MM.1S (cell line): ENCODE results near the gene FKBP9.

Experiments used
- DNase-seq: peaks from one replicate; pipeline ENCODE4 v3.0.0-alpha.2; 2015
- H2AFZ ChIP-seq: fragments of 300-600 bp; sonication (generic); 2 replicates; pipeline ENCODE4 v1.6.0; 2016; ENCODE audit warnings: antibody characterized with exemption, low read length
- H3F3A ChIP-seq: fragments of 300-600 bp; sonication (generic); 2 replicates; pipeline ENCODE4 v1.6.1; 2016; ENCODE audit warnings: mild to moderate bottlenecking, antibody characterized with exemption, low read length, moderate library complexity, mixed read lengths; ENCODE audit not compliant: insufficient read depth
- H3K27ac ChIP-seq: fragments of 300-600 bp; sonication (generic); 2 replicates; pipeline ENCODE4 v1.5.1; 2016; ENCODE audit warnings: mild to moderate bottlenecking, low read length
- H3K27me3 ChIP-seq: fragments of 300-600 bp; sonication (generic); replicated peaks from 2 replicates; pipeline ENCODE4 v1.6.0; 2016; ENCODE audit warnings: low read length; ENCODE audit not compliant: insufficient read depth
- H3K36me3 ChIP-seq: fragments of 300-600 bp; sonication (generic); replicated peaks from 2 replicates; pipeline ENCODE4 v1.6.1; 2016; ENCODE audit warnings: mild to moderate bottlenecking, low read length, mixed read lengths; ENCODE audit not compliant: insufficient read depth
- H3K4me1 ChIP-seq: fragments of 300-600 bp; sonication (generic); 2 replicates; pipeline ENCODE4 v1.6.1; 2016; ENCODE audit warnings: low read length, mixed read lengths
- H3K4me2 ChIP-seq: fragments of 300-600 bp; sonication (generic); 2 replicates; pipeline ENCODE4 v1.6.0; 2016; ENCODE audit warnings: low read depth, low read length
- H3K4me3 ChIP-seq: fragments of 300-600 bp; sonication (generic); 2 replicates; pipeline ENCODE4 v1.5.1; 2016; ENCODE audit warnings: low read length, mixed read lengths
- H3K79me2 ChIP-seq: fragments of 300-600 bp; sonication (generic); 2 replicates; pipeline ENCODE4 v1.6.1; 2016; ENCODE audit warnings: mixed run types, low read length, mixed read lengths
- H3K9ac ChIP-seq: fragments of 300-600 bp; sonication (generic); 2 replicates; pipeline ENCODE4 v1.6.1; 2016; ENCODE audit warnings: low read length, mixed read lengths
- H3K9me2 ChIP-seq: fragments of 300-600 bp; sonication (generic); replicated peaks from 2 replicates; pipeline ENCODE4 v1.6.1; 2016; ENCODE audit warnings: mild to moderate bottlenecking, low read length, mixed read lengths; ENCODE audit not compliant: insufficient read depth
- H3K9me3 ChIP-seq: fragments of 300-600 bp; sonication (generic); replicated peaks from 2 replicates; pipeline ENCODE4 v1.6.1; 2016; ENCODE audit warnings: mild to moderate bottlenecking, low read length, mixed read lengths; ENCODE audit not compliant: insufficient read depth
- H4K20me1 ChIP-seq: fragments of 300-600 bp; sonication (generic); 2 replicates; pipeline ENCODE4 v1.6.1; 2016; ENCODE audit warnings: mild to moderate bottlenecking, low read length, moderate library complexity, mixed read lengths; ENCODE audit not compliant: insufficient read depth
- EZH2 ChIP-seq: fragments of 300-600 bp; sonication (generic); optimal IDR thresholded peaks from 2 replicates; pipeline ENCODE3; 2017; ENCODE audit warnings: low read depth, mild to moderate bottlenecking, antibody characterized with exemption, low read length, mixed read lengths
- EZH2phosphoT487 ChIP-seq: fragments of 300-600 bp; sonication (generic); IDR thresholded peaks from 2 replicates; pipeline ENCODE4 v1.6.1; 2018; ENCODE audit warnings: antibody characterized with exemption, low read length
- TF ChIP-seq, protein P1 (sequence below): fragments of 300-600 bp; sonication (generic); IDR thresholded peaks from 2 replicates; pipeline ENCODE4 v1.5.1; 2016; ENCODE audit warnings: antibody characterized with exemption, low read length, mixed read lengths

The FKBP9 gene

GRCh38 chr7:33024189-33024757 lies 67.0 kb downstream of the FKBP9 start:
- Histone ChIP-seq H3K4me2 (no peak overlapping the region), H3K4me3 (no peak overlapping the region), H3K79me2 (peaks cover 13% of the 10 kb centered on the region), H3K36me3 (no peaks in the 10 kb centered on the region; the same call in 1 of the 2 replicates), H3K9me2 (no peaks in the 10 kb centered on the region), H3K27me3 (no peaks in the 10 kb centered on the region), H3K4me1 (no peaks in the 10 kb centered on the region), H4K20me1 (no peaks in the 10 kb centered on the region), H3F3A (no peaks in the 10 kb centered on the region), H3K9me3 (no peaks in the 10 kb centered on the region), H3K27ac (no peak overlapping the region), H2AFZ (no peak overlapping the region), H3K9ac (no peak overlapping the region)
- TF ChIP-seq, protein P1, sequence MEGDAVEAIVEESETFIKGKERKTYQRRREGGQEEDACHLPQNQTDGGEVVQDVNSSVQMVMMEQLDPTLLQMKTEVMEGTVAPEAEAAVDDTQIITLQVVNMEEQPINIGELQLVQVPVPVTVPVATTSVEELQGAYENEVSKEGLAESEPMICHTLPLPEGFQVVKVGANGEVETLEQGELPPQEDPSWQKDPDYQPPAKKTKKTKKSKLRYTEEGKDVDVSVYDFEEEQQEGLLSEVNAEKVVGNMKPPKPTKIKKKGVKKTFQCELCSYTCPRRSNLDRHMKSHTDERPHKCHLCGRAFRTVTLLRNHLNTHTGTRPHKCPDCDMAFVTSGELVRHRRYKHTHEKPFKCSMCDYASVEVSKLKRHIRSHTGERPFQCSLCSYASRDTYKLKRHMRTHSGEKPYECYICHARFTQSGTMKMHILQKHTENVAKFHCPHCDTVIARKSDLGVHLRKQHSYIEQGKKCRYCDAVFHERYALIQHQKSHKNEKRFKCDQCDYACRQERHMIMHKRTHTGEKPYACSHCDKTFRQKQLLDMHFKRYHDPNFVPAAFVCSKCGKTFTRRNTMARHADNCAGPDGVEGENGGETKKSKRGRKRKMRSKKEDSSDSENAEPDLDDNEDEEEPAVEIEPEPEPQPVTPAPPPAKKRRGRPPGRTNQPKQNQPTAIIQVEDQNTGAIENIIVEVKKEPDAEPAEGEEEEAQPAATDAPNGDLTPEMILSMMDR = no peak
- no peak for DNase-seq

DNA sequence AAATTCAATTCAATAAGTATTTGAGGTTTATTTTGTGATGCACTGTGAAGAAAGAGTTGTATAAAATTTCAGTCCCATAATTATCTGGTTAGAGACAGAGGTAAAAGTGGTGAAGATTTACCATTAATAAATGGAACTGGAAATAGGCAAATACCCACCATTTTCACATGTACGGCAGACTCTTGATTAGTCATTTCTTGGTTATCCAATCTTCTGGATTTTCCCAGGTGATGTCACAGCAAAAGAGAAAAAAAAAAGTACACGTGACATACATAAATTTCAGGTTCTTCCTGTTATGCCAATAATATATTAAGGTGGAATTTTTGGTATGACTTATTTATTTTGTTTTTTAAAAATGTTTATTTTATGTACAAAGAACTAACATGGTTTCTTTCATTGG lies 78.5 kb downstream of the FKBP9 start:
- no peak overlapping the region for H3K4me3 ChIP-seq
- H3K27ac ChIP-seq = no peak overlapping the region
- peaks cover 11% of the 10 kb centered on the region; the same call in 1 of the 2 replicates for H3K4me1 ChIP-seq
- no peaks in the 10 kb centered on the region for H4K20me1 ChIP-seq
- H3K9me2 ChIP-seq = no peaks in the 10 kb centered on the region
- H3K9me3 ChIP-seq = no peaks in the 10 kb centered on the region
- no peak for TF ChIP-seq EZH2phosphoT487
- TF ChIP-seq, protein P1 = no peak
- no peak for TF ChIP-seq EZH2
- H3F3A ChIP-seq = peaks cover 14% of the 10 kb centered on the region
- H3K9ac ChIP-seq = no peak overlapping the region
- no peaks in the 10 kb centered on the region for H3K36me3 ChIP-seq
- no peak overlapping the region for H3K4me2 ChIP-seq
- no peak for DNase-seq
- peaks cover 79% of the 10 kb centered on the region for H3K79me2 ChIP-seq
- H2AFZ ChIP-seq = no peak overlapping the region
- no peaks in the 10 kb centered on the region for H3K27me3 ChIP-seq

- no peaks in the 10 kb centered on the region for H3K9me3 ChIP-seq
- H3K4me1 ChIP-seq = peaks cover 11% of the 10 kb centered on the region; the same call in 1 of the 2 replicates
- DNase-seq = no peak
- peaks cover 88% of the 10 kb centered on the region for H3K79me2 ChIP-seq
- H3K27me3 ChIP-seq = no peaks in the 10 kb centered on the region
- no peaks in the 10 kb centered on the region for H3K36me3 ChIP-seq
- H2AFZ ChIP-seq = no peak overlapping the region
- H3K9me2 ChIP-seq = no peaks in the 10 kb centered on the region
- peaks cover 25% of the 10 kb centered on the region for H3F3A ChIP-seq
- H3K9ac ChIP-seq = no peak overlapping the region
- no peak overlapping the region for H3K4me3 ChIP-seq
- TF ChIP-seq EZH2phosphoT487 = no peak
- TF ChIP-seq EZH2 = no peak
- TF ChIP-seq, protein P1 = no peak
- H3K27ac ChIP-seq = no peak overlapping the region
- H3K4me2 ChIP-seq = peak overlapping the region; percentile 95
- H4K20me1 ChIP-seq = no peaks in the 10 kb centered on the region
These were observed 81.4 kb downstream of the FKBP9 start for GRCh38 chr7:33038639-33039038.
